EL (cell line): ENCODE data around the gene FKBP6.
A peak's percentile ranks its signal among the peaks of the same experiment; 100 is the strongest.
"Not testable (repeated sequence)": the region's sequence is repeated elsewhere in the genome, so short reads cannot be mapped to it uniquely, and the experiment has no call there.

Experiments
- DNase-seq: peaks from one replicate; pipeline ENCODE4 v3.0.0-alpha.2; 2016

The FKBP6 gene

DNA sequence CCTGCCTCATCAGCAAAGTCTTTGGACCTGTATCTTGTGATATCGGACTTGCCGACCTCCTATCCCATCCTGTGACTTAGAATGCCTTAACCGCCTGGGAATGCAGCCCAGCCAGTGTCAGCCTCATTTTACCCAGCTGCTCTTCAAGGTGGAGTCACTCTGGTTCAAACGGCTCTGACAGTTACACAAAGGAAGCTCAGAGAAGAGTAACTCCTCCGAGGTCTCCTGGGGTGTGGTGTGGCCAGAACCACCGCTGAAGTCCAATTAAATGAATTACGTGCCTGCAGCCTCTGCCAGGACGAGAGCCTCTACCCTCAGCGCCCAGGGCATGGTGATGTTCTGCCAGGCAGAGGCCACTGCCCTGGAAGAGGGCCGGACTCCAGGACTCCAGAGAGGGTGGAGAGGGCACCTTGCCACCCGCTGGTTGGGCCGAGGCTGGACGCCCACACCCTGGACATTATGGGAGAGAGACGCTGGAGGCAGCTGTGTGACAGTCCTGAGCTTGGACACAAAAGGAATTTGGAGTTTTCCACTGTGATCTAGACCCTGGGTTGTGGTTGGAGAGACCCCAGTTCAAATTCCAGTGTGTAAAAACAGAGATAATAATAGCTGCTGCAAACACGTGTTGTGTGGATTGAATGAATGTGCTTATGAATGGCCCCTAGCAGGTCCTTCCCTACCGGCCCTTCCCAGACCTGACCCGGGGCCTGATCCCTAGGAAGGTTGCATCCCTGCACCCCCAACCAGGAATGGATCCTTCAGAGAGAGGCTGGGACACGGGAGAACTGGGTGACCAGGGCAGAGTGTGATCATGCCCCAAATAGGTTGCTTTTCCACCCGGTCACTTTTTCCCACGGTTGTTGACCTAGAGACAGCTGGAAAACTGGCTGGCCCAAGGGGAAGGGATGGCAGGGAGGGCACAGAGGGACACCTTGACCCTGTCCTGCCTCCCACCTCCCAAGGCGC lies 67.9 kb downstream of the FKBP6 start:
- DNase-seq = no peak

DNA sequence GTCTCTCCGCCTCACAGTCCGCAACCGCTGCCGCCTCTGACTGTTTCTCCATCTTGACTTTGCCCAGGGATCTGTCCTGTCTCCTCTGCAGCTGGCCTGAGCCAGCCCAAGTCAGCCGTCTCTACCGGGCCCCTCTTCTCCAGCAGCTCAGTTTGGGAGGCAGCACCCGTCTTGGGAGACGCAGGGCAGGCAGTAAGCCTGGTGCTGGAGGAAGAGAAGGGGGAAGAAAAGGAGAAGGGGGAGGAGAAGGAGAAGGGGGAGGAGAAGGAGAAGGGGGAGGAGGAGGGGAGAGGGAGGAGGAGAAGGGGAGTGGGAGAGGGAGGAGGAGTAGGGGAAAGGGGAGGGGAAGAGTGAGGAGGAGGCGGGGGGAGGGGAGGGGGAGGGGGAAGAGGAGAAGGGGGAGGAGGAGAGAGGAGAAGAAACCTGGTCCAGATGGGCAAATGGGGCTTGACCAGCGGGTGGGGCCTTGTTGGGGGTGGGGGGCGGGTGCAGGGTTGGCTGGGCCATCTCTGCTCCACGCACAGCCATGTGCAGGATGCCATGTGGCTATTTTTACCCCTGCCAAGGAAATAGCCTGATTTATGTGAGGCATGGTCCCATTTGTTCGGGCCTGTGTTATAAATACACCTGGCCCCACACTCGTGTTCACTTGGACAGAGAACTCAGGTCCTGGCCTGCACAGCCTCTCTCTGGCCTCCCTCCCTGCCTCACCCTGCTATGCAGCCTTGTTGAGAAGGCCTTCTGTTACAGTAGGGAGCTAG lies 69.7 kb downstream of the FKBP6 start:
- no peak for DNase-seq

DNA sequence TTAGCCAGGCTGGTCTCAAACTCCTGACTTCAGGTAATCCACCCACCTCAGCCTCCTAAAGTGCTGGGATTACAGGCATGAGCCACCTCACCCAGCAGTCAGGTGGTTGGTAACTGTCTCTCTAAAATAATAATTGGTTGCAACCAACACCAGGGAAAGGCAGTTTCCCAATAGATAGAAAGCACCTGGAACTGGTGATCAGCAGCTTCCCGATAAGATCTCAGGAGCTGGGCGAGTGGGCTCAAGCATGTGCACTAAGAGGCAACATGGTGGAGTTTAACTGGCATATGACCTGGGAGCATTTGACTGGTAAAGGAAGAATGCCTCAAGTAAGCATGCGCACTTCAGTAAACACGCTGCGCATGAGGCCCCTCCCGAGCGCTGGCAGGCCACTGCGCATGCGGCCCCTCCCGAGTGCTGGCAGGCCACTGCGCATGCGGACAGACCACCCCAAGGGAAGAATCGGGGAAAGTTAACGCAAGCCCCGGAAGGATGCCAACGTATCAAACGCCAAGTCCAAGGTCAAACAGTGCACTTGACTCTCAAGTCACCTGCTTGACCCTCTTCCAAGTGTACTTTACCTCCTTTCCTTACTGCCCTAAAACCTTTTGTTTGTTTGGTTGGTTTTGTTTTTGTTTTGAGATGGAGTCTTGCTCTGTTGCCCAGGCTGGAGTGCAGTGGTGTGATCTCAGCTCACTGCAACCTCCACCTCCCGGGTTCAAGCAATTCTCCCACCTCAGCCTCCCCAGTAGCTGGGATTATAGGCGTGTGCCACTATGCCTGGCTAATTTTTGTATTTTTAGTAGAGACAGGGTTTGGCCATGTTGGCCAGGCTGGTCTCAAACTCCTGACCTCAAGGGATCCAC lies 71.5 kb downstream of the FKBP6 start:
- peak; percentile 61 for DNase-seq

DNA sequence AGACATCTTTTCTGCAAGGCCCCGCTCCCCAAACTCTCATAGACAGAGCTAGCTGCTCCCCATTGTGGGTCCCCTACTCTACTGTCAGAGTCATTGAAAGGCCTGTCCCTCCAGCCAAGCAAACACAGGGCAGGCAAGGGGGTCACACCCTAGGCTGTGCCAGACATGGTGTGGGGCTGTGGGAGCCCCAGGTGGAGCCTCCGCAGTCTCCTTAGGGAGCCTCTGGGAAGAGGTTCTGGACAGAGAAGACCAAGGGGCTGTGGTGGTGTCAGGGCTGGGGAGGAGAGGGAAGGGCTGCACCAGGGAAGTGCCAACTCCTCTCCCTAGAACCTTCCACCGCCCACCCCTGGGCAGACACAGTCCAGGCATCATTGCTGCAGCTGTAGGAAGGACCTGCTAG lies 76.9 kb downstream of the FKBP6 start:
- not testable (repeated sequence) for DNase-seq
